C4-2B (cell line): Measurements from ENCODE around the gene COA1.

Experiments used
- H3K27ac ChIP-seq: fragments of 450-650 bp; 2 replicates; pipeline ENCODE4 v1.5.1; 2017
- ZFX ChIP-seq: fragments of 450-650 bp; IDR thresholded peaks from 2 replicates; pipeline ENCODE4 v1.6.1; 2017
- TF ChIP-seq, protein P1 (sequence below): fragments of 450-650 bp; conservative IDR thresholded peaks from 2 replicates; pipeline ENCODE4 v1.5.1; 2017; ENCODE audit warnings: mild to moderate bottlenecking

The COA1 gene

DNA sequence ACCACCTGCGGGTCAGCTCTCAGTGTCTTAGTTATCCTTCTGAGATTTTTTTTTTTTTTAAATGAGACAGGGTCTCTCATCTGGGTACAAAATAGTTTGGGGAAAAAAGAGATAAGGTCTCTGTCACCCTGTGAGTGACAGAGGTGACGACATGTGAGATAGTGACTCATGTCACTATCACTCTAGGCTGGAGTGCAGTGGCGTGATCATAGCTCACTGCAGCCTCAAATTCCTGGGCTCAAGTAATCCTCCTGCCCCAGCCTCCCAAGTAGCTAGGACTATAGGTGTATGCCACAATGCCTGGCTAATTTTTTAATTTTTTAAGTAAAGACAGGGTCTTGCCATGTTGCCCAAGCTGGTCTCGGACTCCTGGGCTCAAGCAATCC is 39.6 kb upstream of the COA1 start:
- no peak for TF ChIP-seq ZFX
- TF ChIP-seq, protein P1, sequence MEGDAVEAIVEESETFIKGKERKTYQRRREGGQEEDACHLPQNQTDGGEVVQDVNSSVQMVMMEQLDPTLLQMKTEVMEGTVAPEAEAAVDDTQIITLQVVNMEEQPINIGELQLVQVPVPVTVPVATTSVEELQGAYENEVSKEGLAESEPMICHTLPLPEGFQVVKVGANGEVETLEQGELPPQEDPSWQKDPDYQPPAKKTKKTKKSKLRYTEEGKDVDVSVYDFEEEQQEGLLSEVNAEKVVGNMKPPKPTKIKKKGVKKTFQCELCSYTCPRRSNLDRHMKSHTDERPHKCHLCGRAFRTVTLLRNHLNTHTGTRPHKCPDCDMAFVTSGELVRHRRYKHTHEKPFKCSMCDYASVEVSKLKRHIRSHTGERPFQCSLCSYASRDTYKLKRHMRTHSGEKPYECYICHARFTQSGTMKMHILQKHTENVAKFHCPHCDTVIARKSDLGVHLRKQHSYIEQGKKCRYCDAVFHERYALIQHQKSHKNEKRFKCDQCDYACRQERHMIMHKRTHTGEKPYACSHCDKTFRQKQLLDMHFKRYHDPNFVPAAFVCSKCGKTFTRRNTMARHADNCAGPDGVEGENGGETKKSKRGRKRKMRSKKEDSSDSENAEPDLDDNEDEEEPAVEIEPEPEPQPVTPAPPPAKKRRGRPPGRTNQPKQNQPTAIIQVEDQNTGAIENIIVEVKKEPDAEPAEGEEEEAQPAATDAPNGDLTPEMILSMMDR = no peak
- H3K27ac ChIP-seq = no peak overlapping the region

GRCh38 chr7:43768201-43768886 is 39.0 kb upstream of the COA1 start:
- TF ChIP-seq, protein P1 = no peak
- TF ChIP-seq ZFX = no peak

DNA sequence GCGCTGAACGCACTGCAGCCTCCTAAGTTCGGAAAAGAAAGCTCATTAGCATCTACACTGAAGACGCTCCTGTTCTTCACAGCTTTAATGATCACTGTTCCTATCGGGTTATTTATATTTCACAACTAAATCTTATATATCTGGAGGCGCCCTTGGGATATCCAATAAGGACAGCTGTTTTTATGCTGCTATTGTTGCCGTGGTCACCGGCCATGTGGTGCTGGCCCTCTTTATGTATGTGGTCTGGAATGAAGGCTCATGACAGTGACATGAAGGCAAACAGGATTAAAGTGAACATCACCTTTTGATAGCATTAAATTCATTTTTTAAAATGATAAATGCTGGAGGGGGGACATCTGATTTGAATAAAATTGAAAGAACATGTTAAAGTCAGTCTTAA is 38.0 kb upstream of the COA1 start:
- no peak overlapping the region for H3K27ac ChIP-seq
- TF ChIP-seq, protein P1 = no peak
- TF ChIP-seq ZFX = no peak

More at GRCh38 chr7:43768201-43768886, 39.0 kb upstream of the COA1 start:
- no peak overlapping the region for H3K27ac ChIP-seq

DNA sequence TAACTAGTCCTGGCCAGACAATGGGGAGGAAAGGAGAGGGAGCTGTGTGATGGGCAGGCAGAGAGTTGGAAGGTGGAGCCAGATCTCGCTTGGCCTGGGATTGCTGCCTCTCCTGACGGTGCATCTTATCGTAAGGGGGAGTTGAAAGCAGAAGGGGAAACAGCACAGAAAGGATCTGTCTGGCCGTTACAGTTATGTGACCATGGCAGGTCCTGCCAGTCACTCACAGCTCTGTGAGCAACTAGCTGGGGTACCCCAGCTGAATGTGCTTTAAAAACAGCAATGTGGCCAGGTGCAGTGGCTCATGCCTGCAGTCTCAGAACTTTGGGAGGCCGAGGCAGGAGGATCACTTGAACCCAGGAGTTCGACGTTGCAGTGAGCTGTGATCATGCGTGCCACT is 37.2 kb upstream of the COA1 start:
- no peak for TF ChIP-seq ZFX
- TF ChIP-seq, protein P1 = no peak
- H3K27ac ChIP-seq = no peak overlapping the region

DNA sequence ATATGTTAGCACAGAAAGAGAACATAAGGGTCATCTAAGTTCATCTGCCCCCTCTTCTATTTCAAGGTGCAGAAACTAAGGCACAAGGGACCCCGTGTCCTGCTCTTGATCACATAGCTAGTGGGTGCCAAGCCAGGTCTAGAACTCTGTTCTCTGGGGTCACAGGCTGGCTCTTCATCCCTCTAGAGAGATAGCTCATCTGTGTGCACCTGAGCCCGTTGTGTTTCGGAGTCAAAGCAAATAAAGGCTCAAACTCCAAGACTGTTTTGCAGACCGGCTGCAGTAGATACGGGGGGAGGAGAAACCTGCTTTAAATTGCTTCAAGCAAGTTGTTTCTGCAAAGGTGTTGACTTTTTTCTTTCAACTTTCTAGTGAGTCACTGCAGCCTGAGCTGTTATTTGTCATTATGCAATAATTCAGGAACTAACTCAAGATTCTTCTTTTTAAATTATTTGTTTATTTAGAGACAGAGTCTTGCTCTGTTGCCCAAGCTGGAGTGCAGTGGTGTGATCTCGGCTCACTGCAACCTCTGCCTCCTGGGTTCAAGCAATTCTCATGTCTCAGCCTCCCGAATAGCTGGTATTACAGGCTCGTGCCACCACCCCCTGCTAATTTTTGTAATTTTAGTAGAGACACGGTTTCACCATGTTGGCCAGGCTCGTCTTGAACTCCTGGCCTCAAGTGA is 35.6 kb upstream of the COA1 start:
- peak overlapping the region; percentile 58 for H3K27ac ChIP-seq
- TF ChIP-seq, protein P1 = no peak

GRCh38 chr7:43764039-43764761 is 34.9 kb upstream of the COA1 start:
- peak overlapping the region; percentile 58 for H3K27ac ChIP-seq

More at GRCh38 chr7:43764039-43764761, 34.9 kb upstream of the COA1 start:
- TF ChIP-seq ZFX = no peak
- TF ChIP-seq, protein P1 = no peak
